Smooth muscle cell (in vitro differentiated cells): ENCODE measurements around the gene PRPS1L1. TPM values are rescaled to one million over a fixed set of nuclear protein-coding genes. Genes with fewer than 3 reads are reported as not detected.

Experiments
- DNase-seq: peaks from one replicate; lab custom pipeline; 2025; ENCODE audit not compliant: unreplicated experiment; lab: John Stamatoyannopoulos, UW
- H2AFZ ChIP-seq: fragments of 200-600 bp; sonication (generic); 2 replicates; pipeline ENCODE4 v1.6.0; 2016; ENCODE audit warnings: antibody characterized with exemption, low read depth, mild to moderate bottlenecking
- H3F3A ChIP-seq: fragments of 200-600 bp; sonication (generic); 2 replicates; pipeline ENCODE4 v1.6.0; 2017; ENCODE audit warnings: antibody characterized with exemption, low read depth
- H3K27ac ChIP-seq: fragments of 200-600 bp; sonication (generic); 2 replicates; pipeline ENCODE4 v1.5.1; 2016; ENCODE audit warnings: low read depth, mild to moderate bottlenecking
- H3K27me3 ChIP-seq: fragments of 200-600 bp; sonication (generic); 2 replicates; pipeline ENCODE4 v1.6.1; 2016; ENCODE audit warnings: low read depth, mild to moderate bottlenecking
- H3K36me3 ChIP-seq: fragments of 200-600 bp; sonication (generic); 2 replicates; pipeline ENCODE4 v1.5.1; 2016; ENCODE audit warnings: low read depth
- H3K4me1 ChIP-seq: fragments of 200-600 bp; sonication (generic); 2 replicates; pipeline ENCODE4 v1.5.1; 2016; ENCODE audit warnings: low read depth
- H3K4me2 ChIP-seq: fragments of 200-600 bp; sonication (generic); 2 replicates; pipeline ENCODE4 v1.6.0; 2016; ENCODE audit warnings: mild to moderate bottlenecking
- H3K4me3 ChIP-seq: fragments of 200-600 bp; sonication (generic); 2 replicates; pipeline ENCODE4 v1.5.1; 2016; ENCODE audit warnings: mild to moderate bottlenecking
- H3K79me2 ChIP-seq: fragments of 200-600 bp; sonication (generic); 2 replicates; pipeline ENCODE4 v1.6.0; 2016; ENCODE audit warnings: low read depth, mild to moderate bottlenecking
- H3K9ac ChIP-seq: fragments of 200-600 bp; sonication (generic); 2 replicates; pipeline ENCODE4 v1.6.0; 2016; ENCODE audit warnings: low read depth
- H3K9me3 ChIP-seq: fragments of 200-600 bp; sonication (generic); replicated peaks from 2 replicates; pipeline ENCODE4 v1.5.1; 2016; ENCODE audit warnings: low read depth
- H4K20me1 ChIP-seq: fragments of 200-600 bp; sonication (generic); 2 replicates; pipeline ENCODE4 v1.6.0; 2016; ENCODE audit warnings: low read depth
- WGBS: methylation state at CpG from one replicate; pipeline ENCODE4 v1.1.7; 2016; ENCODE audit warnings: low lambda C conversion rate; 5-methylcytosine and 5-hydroxymethylcytosine counted together
- polyA plus RNA-seq: library from polyadenylated mRNA; unstranded; fragments of >200 nt; fragmentation: Nextera tagmentation; extraction: Ambion mirVana; gene quantifications from 2 replicates; pipeline ENCODE4 v1.2.1, GENCODE V29; 2016
- total RNA-seq: library from RNA; depleted of rRNA; stranded (reverse); fragments of >200 nt; gene quantifications from 2 replicates; pipeline ENCODE4 v1.2.3, GENCODE V29; 2014
- TF ChIP-seq, protein P1 (sequence below): fragments of 200-600 bp; sonication (generic); IDR thresholded peaks from 2 replicates; pipeline ENCODE4 v1.5.1; 2017; ENCODE audit warnings: borderline replicate concordance, mild to moderate bottlenecking, antibody characterized with exemption; ENCODE audit not compliant: insufficient read depth, poor library complexity, severe bottlenecking

The PRPS1L1 gene
- total and polyA plus RNA-seq, 2 experiments from 2014 or later = not detected

DNA sequence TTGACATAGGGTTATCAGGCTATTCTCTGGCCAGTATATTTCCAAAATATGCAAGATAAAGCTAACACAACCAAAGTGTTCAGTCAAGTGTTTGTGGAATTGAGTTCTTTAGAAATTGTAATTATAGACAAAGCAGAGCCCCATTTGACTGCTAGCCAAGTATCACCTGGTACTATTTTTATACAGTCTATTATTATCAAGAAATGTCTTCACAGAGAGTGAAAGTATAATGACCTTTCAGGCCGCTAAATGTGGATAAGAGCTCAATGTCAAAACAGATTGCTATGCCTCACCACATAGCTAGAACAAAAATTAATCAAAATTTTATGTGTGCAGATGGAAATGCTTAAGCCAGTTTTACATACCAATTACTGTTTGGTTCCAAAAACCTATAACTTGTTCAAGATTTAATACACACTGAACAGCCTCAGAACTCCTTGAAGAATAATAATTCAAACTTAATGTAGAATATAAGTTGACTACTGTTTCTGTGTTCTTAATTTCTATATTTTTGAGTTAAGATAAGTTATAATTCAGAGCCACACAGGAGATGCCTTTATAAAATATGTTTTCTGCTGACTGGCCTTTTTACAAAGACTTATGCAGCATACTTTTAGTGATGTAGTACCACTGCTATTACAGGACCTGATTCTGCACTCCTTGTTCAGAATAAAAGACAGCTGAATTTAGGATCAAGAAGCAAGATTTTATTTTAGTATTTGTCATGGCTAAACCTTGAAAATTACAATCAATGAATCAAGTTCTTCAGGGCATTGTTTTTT, 31.0 kb downstream of the PRPS1L1 start:
- 50% methylated on average over 1 of the region's 1 CpG for WGBS
- Histone ChIP-seq H3K4me1 (no peaks in the 10 kb centered on the region), H3K79me2 (no peaks in the 10 kb centered on the region), H3K27ac (no peak overlapping the region), H3F3A (no peaks in the 10 kb centered on the region), H3K36me3 (no peaks in the 10 kb centered on the region), H3K9ac (no peak overlapping the region), H3K27me3 (no peaks in the 10 kb centered on the region), H2AFZ (no peak overlapping the region), H4K20me1 (no peaks in the 10 kb centered on the region), H3K9me3 (no peaks in the 10 kb centered on the region), H3K4me2 (no peak overlapping the region), H3K4me3 (no peak overlapping the region)
- TF ChIP-seq, protein P1, sequence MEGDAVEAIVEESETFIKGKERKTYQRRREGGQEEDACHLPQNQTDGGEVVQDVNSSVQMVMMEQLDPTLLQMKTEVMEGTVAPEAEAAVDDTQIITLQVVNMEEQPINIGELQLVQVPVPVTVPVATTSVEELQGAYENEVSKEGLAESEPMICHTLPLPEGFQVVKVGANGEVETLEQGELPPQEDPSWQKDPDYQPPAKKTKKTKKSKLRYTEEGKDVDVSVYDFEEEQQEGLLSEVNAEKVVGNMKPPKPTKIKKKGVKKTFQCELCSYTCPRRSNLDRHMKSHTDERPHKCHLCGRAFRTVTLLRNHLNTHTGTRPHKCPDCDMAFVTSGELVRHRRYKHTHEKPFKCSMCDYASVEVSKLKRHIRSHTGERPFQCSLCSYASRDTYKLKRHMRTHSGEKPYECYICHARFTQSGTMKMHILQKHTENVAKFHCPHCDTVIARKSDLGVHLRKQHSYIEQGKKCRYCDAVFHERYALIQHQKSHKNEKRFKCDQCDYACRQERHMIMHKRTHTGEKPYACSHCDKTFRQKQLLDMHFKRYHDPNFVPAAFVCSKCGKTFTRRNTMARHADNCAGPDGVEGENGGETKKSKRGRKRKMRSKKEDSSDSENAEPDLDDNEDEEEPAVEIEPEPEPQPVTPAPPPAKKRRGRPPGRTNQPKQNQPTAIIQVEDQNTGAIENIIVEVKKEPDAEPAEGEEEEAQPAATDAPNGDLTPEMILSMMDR = no peak
- no peak for DNase-seq

DNA sequence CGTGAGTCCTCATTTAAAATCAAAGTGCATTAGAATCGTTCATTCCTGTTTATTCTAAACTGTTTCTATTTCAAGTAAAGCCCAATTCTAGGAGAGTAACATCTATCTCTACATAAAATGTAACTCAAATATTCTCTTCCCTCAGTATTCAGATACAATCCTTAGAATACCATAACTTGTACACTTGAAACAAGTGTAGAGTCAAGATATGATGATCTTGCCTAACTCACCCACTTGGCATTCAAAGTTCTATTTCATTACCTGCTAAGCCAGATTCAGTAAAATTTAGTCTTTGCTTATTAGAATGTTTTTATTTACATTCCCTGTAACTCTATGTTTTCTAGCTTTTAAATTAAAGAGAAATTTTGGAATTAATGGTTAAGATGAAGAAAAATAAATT, 31.6 kb downstream of the PRPS1L1 start:
- Histone ChIP-seq H3K9me3 (no peaks in the 10 kb centered on the region), H4K20me1 (no peaks in the 10 kb centered on the region), H3F3A (no peaks in the 10 kb centered on the region), H2AFZ (no peak overlapping the region), H3K4me3 (no peak overlapping the region), H3K4me1 (no peaks in the 10 kb centered on the region), H3K36me3 (no peaks in the 10 kb centered on the region), H3K27me3 (no peaks in the 10 kb centered on the region), H3K79me2 (no peaks in the 10 kb centered on the region), H3K4me2 (no peak overlapping the region), H3K9ac (no peak overlapping the region), H3K27ac (no peak overlapping the region)
- TF ChIP-seq, protein P1 = no peak
- WGBS = 89% methylated on average over 2 of the region's 2 CpGs
- no peak for DNase-seq

DNA sequence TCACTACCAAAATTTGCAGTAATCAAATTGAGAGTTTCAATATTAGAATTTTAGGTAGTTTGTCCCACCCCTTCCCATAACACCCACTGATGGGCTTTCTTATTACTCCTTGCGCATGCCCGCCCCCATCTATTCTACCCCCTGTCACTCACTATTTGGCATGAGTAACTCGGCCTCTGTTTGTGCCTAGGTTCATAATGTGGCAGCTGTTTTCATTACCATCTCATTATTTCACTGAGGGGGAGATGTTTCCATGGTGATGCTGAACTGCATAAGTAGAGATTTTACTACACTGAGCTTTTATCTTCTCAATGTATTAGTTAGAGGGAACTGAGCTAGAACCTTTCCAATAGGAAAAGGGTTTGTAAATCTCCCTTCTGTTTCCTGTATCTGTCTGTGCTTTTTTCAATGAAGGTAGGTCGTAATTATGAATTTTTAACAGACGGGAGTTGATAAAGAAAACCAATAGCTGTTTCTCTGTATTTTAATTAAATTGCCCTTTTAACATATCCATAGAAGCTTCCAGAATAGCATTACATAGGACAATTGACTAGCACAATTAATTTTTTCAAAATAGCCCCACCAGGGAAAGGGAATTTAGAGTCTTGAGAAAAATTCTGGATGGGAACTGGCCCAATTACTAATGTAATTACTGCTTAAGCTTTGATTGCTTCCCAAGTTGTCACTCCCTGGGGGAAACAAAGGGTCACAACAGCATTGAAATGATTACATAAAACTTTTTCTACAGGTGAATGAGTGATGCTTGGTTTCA, 33.4 kb downstream of the PRPS1L1 start:
- Histone ChIP-seq H3K9ac (no peak overlapping the region), H3K27me3 (no peaks in the 10 kb centered on the region), H3K27ac (no peak overlapping the region), H2AFZ (no peak overlapping the region), H3K4me2 (no peak overlapping the region), H4K20me1 (no peaks in the 10 kb centered on the region), H3K4me3 (no peak overlapping the region), H3K9me3 (no peaks in the 10 kb centered on the region), H3F3A (no peaks in the 10 kb centered on the region), H3K79me2 (no peaks in the 10 kb centered on the region), H3K36me3 (no peaks in the 10 kb centered on the region), H3K4me1 (no peaks in the 10 kb centered on the region)
- WGBS = 86% methylated on average over 5 of the region's 5 CpGs
- TF ChIP-seq, protein P1 = no peak
- DNase-seq = no peak
